ENCODE results near the gene DYTN.

DYTN gene

DNA sequence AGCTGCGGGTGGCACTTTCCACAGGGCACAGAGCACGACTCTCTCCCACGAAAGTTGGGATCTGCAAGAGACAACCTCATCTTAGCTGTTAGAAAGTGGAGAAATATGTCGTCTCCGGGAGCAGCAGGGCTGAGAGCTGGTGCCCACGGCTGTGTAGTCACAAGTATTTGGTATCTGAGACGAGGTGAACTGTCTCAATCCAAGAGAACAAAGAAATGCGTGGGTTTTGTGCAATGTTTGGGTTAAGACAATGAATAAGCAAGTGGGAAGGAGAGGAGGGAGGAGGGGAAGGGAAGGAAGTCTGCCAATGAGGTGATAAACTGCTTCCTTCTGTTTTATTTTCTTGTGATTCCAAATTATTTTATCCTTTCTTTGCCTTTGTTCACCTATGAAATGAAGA, 18.0 kb downstream of the DYTN start:
- DNase-seq = no peak

DNA sequence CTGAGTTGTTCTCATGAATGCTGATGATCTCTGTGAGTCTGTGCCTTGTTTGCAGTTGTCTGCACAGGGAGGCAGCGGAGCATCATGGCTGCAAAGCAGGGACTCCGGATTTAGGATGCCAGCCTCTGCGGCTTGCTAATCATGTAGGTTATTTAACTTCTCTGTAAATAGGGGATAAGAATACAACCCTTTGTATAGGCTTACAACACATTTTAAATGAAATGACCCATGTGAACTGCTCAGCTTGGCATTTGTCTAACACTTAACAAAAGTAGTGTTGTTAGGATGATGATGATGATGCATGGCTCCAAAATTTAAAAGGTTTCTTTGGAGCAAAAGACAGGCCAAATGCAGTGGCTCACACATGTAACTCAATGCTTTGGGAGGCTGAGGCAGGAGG, 19.4 kb downstream of the DYTN start:
- DNase-seq = no peak

DNA sequence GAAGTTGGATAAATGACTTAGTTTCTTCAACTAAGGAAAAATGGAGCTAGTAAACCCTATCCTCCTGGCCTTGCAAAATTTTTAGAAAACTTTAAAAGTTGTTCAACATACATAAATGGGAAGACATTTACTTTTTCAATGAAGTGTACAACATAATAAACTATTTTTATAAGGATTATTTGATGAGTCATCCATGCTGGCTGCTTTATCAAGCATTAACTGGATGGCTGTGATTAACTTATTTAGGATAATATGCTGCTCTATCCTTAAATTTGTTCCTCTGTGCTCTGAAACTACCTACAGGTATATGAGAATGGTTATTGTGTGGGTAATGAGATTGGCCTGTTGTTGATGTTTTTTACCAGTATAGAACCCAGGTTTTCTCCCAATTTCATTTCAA, 21.3 kb downstream of the DYTN start:
- no peak for DNase-seq

DNA sequence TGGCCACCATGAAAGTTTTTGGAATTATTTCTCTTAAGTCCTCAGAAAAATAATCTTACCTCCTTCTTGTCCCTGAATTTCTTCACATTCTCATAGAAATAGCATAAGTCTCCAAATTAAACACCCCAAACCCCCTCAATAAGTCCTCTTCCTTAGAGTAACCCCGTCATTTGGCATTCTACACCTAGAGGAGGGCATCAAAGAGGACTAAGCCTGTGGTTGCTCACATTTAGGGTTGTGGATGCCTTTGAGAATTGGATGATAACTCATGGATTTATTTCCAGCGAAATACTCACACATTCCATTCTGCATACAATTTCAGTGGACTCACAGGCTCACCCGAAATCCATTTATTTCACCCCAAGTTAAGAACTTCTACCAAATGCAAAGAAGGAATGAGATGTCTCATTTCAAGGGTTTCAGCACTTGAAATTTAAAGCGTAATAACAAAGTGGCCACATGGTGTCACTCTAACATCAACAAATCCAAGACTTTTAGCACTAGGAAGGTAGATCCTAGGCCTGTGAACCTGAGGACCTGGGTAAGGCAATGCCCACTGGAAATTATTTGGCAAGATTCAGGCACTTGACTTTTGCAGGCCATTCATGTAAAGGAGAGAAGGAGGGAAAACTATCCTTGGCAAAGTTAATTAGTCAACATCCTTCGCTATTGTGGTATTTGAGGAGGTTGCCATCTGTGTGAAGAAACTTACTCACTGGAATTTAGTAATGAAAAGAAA, 24.6 kb downstream of the DYTN start:
- peak; percentile 53 for DNase-seq

DNA sequence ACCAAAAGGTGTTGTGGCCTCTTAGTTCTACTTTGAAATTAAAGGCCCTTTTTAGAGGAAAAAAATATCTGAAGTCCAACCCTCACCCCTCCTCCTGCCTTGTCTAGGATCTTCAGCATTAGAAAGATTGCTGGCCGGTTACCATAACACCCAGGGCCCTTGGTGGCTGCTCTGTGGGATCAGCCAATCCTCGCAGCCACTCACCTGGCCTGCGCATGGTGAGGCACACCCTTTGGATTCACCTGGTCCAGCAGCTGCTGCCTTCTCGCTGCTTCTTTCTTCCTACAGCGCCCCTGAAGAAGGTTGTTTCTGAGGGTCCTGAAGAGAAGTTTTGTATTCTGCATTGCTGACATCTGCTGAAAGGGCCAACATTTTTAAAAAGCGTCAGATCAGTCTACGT, 25.2 kb downstream of the DYTN start:
- DNase-seq = no peak

DNA sequence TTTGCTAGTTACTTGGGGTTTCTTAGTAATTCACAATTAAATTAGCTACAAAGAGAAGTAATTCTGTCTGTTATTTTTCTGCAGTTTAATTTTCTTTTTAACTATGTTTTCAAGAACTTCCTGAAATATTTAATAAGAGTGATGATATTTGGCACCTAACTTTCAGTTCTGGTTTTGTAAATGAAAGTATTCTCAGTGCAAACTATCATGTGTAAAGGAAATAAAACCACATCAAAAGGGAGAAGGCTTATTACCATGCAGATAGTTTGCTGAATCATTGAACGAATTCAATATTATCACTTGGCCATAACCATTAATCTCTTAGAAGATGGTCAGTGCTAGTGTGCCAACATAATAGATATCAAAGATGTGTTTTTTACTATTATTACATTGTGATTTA, 29.2 kb downstream of the DYTN start:
- DNase-seq = no peak

DNA sequence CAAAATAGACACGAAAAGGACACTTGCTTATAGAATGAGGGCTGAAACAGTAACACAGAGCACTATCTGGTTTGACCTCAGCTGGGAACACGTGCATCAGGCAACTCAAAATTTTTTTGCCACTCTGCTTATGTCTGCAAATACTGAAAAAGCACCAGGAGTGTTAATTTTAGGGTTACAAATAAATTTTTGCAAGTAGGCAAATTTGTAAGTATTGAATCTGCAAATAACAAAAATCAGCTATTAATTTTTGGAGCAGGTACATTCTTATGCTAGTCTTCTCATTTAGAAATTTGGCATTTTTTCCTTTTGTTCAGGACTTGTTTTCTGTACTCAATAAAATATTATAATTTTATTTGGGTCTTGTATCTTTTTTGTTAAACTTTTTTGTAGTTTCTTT, 29.7 kb downstream of the DYTN start:
- DNase-seq = no peak

DNA sequence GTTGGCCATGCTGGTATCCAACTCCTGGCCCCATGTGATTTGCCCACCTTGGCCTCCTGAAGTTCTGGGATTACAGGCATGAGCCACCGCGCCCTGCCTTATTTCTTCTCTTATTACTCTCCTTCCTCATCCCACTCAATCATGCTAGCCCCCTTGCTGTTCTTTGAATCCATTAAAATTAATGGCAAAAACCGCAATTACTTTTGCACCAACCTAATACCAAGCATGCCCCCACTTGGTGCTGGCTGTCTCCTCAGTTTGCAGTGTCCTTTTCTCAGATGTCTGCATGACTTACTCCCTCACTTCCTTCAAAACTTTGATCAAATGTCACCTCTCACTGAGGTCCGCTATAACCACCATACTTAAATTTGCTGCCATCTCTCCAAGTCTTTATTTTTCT, 34.6 kb downstream of the DYTN start:
- no peak for DNase-seq

DNA sequence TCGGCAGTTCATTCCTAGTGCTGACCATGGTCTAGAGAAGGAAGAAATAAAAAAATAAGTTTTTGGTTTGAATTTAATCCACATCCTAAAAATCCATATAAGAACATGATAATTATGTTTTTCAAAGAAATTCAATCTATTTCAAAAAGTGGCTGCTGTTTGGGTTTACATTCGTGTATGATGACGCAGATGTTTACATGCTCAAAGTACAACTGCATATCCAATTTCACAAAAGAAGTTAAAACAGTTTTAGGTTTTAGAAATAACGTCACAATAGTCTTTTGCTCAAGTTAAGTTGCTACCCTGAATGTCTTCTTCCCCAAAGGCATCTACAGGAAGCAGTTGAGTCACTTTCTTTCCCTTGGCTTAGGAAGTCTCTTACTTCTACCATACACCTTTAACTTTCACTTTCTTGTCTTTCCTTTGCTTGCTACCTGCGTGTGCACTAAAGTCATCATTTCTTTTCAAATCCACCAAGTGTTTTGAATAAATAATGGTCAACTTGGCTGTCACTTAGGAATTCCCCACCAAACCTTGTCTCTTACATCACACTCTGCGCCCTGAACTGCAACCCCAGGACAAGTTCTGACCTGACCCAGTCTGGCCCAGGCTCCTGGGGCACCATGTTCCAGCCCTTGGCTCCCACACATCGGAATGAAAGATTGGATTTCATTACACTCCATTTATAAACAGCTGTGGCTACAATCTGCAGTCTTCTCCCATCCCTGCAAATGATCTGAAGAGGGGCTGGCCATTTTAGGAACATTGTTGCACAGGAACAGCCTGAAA, 47.5 kb downstream of the DYTN start:
- DNase-seq = no peak

DNA sequence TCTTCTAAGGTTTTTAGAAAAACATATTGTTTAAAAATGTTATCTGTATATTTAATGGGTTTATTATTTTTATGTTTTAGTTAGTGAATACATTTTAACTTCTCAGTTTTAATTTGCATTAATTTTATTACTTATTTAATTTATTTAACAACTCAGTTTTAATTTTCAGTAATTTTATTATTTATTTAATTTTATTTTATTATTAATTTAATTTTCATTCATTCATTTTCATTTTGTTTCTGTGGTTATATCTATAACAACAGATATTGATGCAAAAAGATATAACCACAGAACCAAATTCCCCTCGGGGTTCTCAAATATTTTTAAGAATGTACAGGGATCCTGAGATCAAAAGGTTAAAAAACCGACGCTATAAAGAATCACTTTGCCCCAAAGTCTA, 52.9 kb downstream of the DYTN start:
- no peak for DNase-seq

DNA sequence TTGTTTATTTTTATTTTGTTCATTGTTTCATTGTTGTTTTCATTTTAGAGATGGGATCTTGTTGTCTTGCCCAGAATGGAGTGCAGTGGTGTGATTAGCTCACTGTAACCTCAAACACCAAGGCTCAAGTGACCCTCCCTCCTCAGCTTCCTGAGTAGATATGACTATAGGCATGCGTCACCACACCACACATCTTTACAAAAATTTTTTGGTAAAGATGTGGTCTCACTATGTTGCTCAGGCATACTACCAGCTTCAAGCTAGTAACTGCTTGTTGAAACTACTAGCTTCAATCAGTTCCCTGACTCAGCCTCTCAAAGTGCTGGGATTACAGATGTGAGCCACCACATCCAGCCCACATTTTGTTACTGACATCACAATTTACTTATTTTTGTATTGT, 61.1 kb downstream of the DYTN start:
- no peak for DNase-seq

DNA sequence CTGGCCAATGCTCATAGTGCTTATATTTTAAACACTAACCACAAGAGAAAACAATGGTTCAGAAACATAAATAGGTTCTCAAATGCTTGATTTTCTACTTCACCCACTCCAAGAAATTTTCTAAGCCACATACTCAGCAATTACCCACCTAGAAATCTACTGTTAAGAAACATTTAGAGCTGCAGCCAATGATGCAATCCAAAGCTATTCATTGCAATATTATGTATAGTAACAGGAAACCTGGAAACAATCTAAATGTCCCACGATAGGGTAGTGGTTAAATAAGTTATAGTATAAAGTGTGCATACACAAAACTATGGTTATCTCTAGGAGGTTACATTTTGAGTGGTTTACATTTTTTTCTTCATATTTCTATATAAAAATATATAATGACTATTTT, 70.2 kb downstream of the DYTN start:
- DNase-seq = peak; percentile 7

DNA sequence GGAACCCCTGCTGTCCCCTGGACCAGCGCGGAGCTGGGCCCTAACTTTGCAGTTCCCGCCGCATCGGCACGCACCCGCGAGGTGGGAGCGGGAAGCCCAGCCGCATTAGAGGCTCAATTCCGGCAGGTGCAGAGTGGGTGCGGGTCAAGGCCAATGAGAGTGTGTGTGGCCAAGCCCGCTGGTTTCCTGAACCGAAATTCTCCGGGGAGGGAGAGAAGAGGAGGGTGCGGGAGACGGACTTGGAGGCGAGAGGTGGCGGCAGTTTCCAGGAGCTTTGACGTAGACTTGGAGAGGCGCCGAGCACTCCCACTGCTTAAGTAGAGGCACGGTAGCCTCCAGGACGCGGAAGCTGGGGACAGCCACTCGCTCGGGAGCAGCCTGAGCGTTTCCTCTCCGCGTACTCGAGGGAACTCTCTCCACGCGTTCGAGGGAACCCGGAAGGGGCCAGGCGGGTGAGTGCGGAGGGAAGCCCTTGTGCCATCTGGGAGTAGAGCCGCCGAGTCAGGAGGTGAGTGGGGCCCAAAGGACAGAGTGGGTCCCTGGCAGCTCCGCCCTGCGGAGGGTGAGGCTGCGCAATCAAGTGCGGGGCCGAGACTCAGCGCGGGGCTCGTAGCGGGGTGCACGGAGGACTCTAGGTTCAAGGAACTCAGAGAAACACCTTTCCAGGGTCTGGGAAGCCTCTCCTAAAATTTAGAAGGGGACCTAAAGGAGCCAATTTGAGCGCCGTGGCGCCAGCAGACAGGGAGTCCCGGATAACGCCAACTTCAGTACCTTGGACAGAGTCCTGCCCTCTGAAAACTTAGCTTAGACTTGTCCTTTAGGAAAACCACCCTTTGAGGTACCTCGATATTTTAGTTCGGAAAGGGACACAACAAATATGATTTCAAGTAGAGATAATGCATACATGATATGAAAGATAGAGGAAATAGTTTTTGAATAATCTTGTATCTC, 75.8 kb downstream of the DYTN start, which contains the start of gene FAM237A:
FAM237A (plus strand) TSS at position 413 of the 951 bp plus-strand sequence. CDS start 1,750 bp downstream, outside the sequence.
- peak; percentile 65 for DNase-seq

DNA sequence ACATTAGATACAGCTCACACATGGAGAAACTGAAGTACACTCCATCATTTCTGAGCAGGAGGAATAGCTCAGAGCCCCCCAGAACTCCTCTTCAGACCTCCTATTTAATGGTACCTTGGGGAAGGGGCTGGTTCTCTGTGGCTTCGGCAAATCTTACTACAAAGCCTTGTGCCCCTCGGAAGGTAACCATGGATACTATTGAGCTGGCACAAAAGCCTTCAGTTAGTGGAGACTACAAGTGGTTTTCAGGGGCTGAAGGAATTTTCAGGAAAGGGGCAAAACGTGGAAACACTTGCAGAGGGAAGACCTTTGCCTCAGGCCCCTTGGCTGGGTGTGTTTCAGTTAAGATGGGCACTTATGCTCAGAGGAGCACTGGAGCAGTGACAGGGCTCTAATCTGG, 77.0 kb downstream of the DYTN start:
- no peak for DNase-seq

DNA sequence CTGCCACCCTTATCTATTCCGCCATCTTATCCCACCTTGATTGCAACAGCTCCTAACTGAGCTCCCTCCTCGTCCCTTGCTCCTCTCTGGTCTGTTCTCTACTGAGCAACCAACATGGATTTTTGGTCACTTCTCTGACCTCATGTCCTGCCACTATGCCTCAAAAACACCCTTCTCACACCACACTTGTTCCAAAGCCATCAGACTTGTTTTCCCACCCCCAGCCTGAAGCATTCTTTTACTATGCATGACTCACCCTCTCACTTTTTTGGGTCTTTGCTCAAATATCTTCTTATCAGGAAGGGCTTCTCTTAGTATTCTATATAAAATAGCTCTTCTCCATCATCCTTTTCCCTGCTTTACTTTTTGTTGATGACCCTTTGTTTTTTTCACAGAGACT, 78.6 kb downstream of the DYTN start:
- no peak for DNase-seq

DNA sequence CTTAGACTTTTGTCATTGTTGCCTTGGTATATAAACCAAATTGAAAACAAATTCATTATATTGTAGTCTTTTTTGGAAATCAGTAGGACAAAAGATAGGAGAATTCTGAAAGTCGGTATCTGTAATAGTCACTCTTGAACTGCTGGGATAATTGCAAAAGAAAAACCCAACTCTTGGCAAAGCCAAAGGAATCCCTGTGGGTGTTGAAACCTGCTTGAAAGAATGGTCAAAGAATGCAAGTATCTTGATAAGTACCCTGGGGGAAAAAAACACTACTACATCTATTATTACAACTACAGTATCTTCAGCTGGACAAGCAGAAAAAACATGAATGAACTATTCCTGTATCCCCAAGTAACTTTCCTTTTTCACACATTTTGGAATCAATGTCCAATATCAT, 83.2 kb downstream of the DYTN start:
- DNase-seq = no peak

DNA sequence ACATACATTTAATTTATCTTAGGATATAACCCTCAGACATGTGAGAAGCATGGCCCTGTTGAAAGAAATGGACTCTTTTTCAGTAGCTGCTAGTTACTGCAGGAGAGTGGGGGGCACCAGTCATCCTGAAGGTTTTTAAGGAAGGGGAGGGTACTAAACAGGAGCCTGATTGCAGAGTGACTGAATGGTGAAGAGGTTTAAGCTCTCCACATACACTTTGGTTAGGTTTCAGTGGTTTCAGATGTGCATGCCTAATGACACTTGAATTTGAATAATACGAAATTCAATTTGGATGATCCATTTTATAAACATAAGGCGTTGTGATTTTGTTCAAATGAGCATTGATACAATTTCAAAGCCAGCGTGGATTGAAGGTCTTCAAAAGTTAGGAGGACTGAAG, 86.9 kb downstream of the DYTN start:
- no peak for DNase-seq

DNA sequence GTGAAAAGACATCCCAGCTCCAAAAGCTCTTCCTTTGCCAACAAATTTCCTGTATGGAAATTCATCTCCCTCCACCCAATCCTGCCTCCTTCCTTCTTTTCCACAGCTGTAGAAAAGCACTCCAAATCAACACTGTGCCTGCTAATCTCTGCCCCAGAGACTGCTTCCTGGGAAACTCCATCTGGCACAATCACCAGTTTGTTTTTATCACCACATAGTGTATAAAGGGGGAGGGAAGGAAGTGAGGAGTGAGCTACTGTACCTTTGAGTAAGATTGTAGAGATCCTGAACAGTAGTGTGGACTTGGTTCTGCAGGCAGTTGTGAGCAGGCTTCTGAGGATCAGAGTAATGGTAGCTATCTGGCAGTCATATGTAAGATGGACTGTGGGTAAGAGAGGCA, 90.6 kb downstream of the DYTN start:
- DNase-seq = no peak

DNA sequence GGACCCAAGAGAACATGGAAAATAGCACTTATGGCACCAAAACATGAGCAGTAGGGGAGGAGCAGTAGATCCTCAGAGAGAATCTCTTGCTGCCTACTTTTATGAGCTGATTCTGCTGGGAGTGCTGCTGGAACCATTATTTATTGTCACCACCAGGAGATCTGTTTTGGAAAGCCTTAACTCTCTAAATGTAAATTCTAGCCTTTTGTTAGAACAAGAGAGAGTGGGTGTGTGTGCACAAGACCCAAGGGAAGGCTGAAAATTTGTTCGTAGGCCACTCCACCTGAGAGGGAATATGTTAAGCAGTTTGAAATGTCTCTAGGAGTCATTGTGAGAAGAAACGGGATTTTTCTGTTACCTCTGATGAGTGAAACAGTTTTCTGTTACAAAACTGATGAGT, 92.1 kb downstream of the DYTN start:
- DNase-seq = no peak

DNA sequence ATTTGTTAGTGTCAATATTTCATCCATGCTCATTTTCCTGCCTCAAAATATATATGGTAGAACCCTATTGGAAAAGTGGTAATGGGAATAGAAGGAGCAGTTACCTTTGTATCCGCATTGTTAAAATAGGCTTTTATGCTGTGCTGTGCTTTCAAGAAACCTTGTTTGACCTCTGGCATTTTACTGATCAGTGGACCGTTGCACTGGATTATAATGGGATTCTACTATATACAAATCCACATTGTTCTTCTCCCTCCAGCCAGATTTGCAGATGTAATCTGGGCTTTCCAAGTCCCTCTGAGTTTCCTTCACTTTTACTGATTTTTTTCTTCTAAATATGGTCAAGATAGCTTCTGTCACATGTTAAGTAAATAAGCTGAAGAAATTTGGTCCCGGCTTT, 99.2 kb downstream of the DYTN start:
- no peak for DNase-seq

DNA sequence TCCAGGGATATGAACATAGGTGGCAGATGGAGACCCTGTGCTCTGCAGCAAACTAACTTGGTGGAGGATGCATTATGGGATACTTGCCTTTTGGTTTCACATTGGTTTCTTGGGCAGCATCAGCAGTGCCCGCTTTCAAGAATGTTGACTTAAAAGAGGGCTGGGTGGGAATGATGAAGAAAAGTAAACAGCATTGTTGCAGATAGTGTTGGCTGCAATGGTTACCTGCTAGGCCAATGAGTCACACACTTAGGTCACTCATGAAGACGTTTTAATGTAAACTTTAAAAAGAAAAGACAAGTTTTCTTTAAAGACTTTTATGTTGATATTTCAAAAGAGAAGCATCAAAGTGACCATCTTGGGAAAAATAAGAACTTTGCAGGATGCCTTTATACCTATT, 102.0 kb downstream of the DYTN start:
- peak; percentile 2 for DNase-seq

DNA sequence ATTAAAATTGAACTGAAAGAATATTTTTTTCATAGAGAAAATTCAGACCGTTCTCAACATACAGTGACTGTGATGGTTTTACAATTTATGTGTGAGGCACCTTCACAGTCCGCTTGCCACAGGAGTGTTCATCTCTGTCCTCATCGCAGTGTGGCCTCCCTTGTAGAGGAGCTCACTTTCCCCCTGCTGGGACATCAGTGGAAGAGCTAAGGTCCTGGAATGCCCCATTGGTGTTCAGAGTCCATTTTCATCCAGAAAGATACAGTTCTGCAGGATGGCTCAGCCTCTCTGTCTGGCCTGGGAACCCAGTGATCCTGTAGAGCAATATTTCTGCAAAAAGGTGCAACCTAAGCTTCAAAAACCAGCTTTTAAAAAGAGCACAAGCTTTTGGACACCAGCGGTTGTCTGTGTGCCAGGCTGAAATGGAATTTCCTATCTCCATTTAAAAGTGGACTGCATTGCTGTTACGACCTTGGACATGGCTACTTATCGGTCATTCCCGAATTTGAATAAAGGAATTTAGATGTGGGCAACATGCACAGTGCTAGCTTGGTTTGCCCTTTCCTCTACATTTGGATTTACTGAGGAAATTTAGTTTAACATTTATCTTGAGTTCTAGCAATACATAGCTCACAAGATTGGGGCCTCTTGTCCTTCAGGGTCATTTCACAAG, 102.6 kb downstream of the DYTN start:
- no peak for DNase-seq

DNA sequence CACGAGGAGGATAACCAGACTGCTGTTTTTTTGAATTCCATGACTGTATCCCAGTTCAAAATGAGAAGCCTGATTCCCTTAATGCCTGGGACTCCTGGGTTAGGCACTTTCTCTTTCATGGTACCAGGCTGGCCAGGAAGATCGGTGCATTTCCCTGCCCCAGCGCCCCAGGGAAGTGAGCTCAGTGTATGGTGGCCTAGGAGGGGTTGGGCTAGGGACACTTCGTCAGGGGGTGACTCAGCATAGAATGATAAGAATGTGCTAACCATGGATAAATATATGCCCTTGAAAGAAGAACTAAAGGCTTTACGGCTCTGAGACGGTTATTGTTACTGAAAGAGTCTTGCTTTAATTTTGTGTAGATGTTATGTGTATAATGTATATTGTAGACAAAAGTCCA, 103.4 kb downstream of the DYTN start:
- peak; percentile 46 for DNase-seq

All from fibroblast of skin of back (primary cell).